ENCODE measurements around the gene NTM. TPM values are rescaled to one million over a fixed set of nuclear protein-coding genes. Genes with fewer than 3 reads are reported as not detected.

Gene NTM
- total RNA-seq, 1 experiment from 2014 or later = 16.4 TPM

GRCh38 chr11:132249256-132249655 lies 878.8 kb downstream of the NTM start:
- CTCF ChIA-PET = no interaction called here
- POLR2A ChIA-PET = no interaction called here
- H3K27ac Mint-ChIP-seq = no peak overlapping the region
- H3K36me3 Mint-ChIP-seq = peaks cover 5% of the 10 kb centered on the region; the same call in 1 of the 2 replicates
- no peak for DNase-seq (ENCODE audit: low spot score)
- ATAC-seq = no peak
- TF ChIP-seq MXD4 (CRISPR knock-in tag; IDR thresholded peaks at IDR 0.05; ENCODE audit: borderline replicate concordance) (no peak), FOXP1 (CRISPR knock-in tag; IDR thresholded peaks at IDR 0.05; ENCODE audit: borderline replicate concordance) (no peak), MYBL2 (CRISPR knock-in tag; IDR thresholded peaks at IDR 0.05) (no peak)
- H3K4me3 Mint-ChIP-seq = no peak overlapping the region
- H3K9me3 Mint-ChIP-seq = peaks cover 12% of the 10 kb centered on the region
- H3K27me3 Mint-ChIP-seq (ENCODE audit: low read depth) = no peaks in the 10 kb centered on the region
- H3K4me1 Mint-ChIP-seq = peaks cover 13% of the 10 kb centered on the region

DNA sequence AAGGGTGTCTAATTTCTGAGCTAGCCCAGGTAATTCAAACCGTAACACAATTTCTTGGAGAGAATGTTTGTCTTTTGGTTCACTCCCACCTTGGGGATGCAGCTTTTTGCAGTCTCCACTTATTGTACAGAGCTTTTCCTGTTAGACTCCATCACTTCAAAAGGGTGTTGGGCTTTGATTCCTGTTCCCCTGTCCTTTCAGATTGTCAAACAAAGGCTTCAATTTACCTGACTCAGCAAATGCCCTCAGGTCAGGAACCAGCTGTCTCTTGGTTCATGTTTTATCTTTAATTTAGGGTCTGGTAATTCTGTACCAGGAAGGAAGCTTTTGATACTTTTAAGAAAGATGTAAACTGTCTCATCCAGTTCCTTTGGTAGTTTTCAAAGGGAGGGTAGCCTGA lies 880.6 kb downstream of the NTM start:
- Mint-ChIP-seq H3K36me3 (peaks cover 5% of the 10 kb centered on the region; the same call in 1 of the 2 replicates), H3K27ac (no peak overlapping the region), H3K4me3 (no peak overlapping the region), H3K4me1 (peaks cover 6% of the 10 kb centered on the region), H3K27me3 (ENCODE audit: low read depth) (no peaks in the 10 kb centered on the region), H3K9me3 (peaks cover 12% of the 10 kb centered on the region)
- ATAC-seq (no peak), DNase-seq (ENCODE audit: low spot score) (no peak)
- TF ChIP-seq TEAD4 (CRISPR knock-in tag; IDR thresholded peaks at IDR 0.05) = no peak
- TF ChIP-seq, protein P1, sequence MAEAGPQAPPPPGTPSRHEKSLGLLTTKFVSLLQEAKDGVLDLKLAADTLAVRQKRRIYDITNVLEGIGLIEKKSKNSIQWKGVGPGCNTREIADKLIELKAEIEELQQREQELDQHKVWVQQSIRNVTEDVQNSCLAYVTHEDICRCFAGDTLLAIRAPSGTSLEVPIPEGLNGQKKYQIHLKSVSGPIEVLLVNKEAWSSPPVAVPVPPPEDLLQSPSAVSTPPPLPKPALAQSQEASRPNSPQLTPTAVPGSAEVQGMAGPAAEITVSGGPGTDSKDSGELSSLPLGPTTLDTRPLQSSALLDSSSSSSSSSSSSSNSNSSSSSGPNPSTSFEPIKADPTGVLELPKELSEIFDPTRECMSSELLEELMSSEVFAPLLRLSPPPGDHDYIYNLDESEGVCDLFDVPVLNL (CRISPR knock-in tag; IDR thresholded peaks at IDR 0.05; ENCODE audit: borderline replicate concordance, low read depth) = no peak
- TF ChIP-seq ZMAT4 (CRISPR knock-in tag; IDR thresholded peaks at IDR 0.05) = no peak
- TF ChIP-seq, protein P2, sequence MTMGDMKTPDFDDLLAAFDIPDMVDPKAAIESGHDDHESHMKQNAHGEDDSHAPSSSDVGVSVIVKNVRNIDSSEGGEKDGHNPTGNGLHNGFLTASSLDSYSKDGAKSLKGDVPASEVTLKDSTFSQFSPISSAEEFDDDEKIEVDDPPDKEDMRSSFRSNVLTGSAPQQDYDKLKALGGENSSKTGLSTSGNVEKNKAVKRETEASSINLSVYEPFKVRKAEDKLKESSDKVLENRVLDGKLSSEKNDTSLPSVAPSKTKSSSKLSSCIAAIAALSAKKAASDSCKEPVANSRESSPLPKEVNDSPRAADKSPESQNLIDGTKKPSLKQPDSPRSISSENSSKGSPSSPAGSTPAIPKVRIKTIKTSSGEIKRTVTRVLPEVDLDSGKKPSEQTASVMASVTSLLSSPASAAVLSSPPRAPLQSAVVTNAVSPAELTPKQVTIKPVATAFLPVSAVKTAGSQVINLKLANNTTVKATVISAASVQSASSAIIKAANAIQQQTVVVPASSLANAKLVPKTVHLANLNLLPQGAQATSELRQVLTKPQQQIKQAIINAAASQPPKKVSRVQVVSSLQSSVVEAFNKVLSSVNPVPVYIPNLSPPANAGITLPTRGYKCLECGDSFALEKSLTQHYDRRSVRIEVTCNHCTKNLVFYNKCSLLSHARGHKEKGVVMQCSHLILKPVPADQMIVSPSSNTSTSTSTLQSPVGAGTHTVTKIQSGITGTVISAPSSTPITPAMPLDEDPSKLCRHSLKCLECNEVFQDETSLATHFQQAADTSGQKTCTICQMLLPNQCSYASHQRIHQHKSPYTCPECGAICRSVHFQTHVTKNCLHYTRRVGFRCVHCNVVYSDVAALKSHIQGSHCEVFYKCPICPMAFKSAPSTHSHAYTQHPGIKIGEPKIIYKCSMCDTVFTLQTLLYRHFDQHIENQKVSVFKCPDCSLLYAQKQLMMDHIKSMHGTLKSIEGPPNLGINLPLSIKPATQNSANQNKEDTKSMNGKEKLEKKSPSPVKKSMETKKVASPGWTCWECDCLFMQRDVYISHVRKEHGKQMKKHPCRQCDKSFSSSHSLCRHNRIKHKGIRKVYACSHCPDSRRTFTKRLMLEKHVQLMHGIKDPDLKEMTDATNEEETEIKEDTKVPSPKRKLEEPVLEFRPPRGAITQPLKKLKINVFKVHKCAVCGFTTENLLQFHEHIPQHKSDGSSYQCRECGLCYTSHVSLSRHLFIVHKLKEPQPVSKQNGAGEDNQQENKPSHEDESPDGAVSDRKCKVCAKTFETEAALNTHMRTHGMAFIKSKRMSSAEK (CRISPR knock-in tag; IDR thresholded peaks at IDR 0.05; ENCODE audit: borderline replicate concordance) = no peak
- no peak for TF ChIP-seq JUN (CRISPR knock-in tag; IDR thresholded peaks at IDR 0.05)
- TF ChIP-seq ZNF263 (CRISPR knock-in tag; IDR thresholded peaks at IDR 0.05; ENCODE audit: low read depth) = no peak
- no peak for TF ChIP-seq ZNF317 (CRISPR knock-in tag; IDR thresholded peaks at IDR 0.05; ENCODE audit: borderline replicate concordance, low read depth)
- CTCF ChIA-PET = interaction anchor here (1.1 to 1.4 kb wide), 4 partner anchors 9 to 124 kb away, joined by 3 to 6 read pairs (median 4); no protein-coding TSS in a partner anchor
- POLR2A ChIA-PET = no interaction called here

DNA sequence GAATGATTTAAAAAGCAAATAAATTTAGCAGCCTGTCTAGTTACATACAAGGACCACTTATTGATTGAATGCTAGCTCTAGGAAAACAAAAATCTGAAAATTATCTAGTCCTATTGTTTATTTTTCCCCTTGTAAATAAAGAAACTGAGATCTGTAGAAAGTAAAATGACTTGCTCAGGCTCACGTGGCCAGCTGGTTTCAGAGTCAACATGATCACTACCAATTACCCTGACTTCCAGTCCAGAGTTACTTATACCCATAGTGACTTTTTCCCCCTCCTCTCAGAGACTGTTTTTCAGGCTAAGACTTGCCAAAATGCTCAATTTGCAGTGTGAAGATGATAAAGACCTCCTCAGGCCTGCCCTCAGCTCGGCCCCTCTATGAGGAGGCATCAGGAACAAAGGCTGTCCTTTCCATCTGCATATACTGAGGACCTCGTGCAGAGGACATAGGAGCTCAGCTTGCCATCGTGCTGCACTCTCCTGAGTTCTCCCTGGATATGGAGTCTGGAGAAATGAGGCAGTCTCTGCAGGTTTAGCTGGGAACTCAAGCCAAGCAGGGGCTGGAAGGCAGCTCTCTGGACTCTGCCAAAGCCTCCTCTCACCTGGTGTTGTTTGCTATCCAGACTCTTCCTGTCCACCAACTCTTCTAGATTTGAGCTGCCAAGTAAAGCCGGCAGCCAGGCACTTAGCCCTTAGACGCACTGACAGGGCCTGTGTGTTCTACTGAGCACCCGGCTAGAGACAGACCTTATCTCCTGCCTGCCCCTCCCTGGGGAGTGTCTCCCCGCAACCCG lies 883.3 kb downstream of the NTM start:
- Mint-ChIP-seq H3K36me3 (peaks cover 5% of the 10 kb centered on the region; the same call in 1 of the 2 replicates), H3K4me3 (no peak overlapping the region), H3K9me3 (peaks cover 12% of the 10 kb centered on the region), H3K4me1 (no peaks in the 10 kb centered on the region; the same call in 1 of the 2 replicates), H3K27me3 (ENCODE audit: low read depth) (no peaks in the 10 kb centered on the region), H3K27ac (no peak overlapping the region)
- ATAC-seq = no peak
- ChIA-PET POLR2A (no interaction called here), CTCF (interaction anchor here (0.6 to 1.2 kb wide), 3 partner anchors 47 to 687 kb away, joined by 3 to 4 read pairs (median 3); no protein-coding TSS in a partner anchor)
- no peak for TF ChIP-seq ZNF396 (CRISPR knock-in tag; IDR thresholded peaks at IDR 0.05; ENCODE audit: borderline replicate concordance)
- no peak for TF ChIP-seq MYBL2 (CRISPR knock-in tag; IDR thresholded peaks at IDR 0.05)
- no peak for TF ChIP-seq IRF1 (CRISPR knock-in tag; IDR thresholded peaks at IDR 0.05)
- no peak for TF ChIP-seq FOXP4 (CRISPR knock-in tag; IDR thresholded peaks at IDR 0.05)
- no peak for TF ChIP-seq ZNF232 (CRISPR knock-in tag; IDR thresholded peaks at IDR 0.05)
- TF ChIP-seq RELA (CRISPR knock-in tag; IDR thresholded peaks at IDR 0.05; ENCODE audit: borderline replicate concordance) = no peak
- TF ChIP-seq, protein P3, sequence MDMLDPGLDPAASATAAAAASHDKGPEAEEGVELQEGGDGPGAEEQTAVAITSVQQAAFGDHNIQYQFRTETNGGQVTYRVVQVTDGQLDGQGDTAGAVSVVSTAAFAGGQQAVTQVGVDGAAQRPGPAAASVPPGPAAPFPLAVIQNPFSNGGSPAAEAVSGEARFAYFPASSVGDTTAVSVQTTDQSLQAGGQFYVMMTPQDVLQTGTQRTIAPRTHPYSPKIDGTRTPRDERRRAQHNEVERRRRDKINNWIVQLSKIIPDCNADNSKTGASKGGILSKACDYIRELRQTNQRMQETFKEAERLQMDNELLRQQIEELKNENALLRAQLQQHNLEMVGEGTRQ (CRISPR knock-in tag; IDR thresholded peaks at IDR 0.05) = no peak
- DNase-seq (ENCODE audit: low spot score) = no peak
